Mucosa of descending colon (tissue), 3 donors: Measurements from ENCODE around the gene ANKRD13D. TPM values are rescaled to one million over a fixed set of nuclear protein-coding genes. Genes with fewer than 3 reads are reported as not detected.

ENCODE experiments used
- ATAC-seq: fragments of 200-7000 bp; cut with Tn5 transposase; one replicate; pipeline ENCODE4 v1.9.1; 2020; ENCODE audit warnings: mild to moderate bottlenecking, moderate library complexity
- DNase-seq, 3 donors: peaks; one replicate each; pipeline ENCODE4 v3.0.0-alpha.2; 2020
- H3K36me3 ChIP-seq: fragments of 200-600 bp; one replicate; pipeline ENCODE4 v1.8.0; 2021; ENCODE audit warnings: low read depth, mild to moderate bottlenecking
- H3K4me1 ChIP-seq: fragments of 200-600 bp; one replicate; pipeline ENCODE4 v1.8.0; 2021; ENCODE audit warnings: low read depth, mild to moderate bottlenecking
- H3K4me3 ChIP-seq: fragments of 200-600 bp; one replicate; pipeline ENCODE4 v1.8.0; 2021; ENCODE audit warnings: mild to moderate bottlenecking
- H3K9me3 ChIP-seq: fragments of 200-600 bp; one replicate; pipeline ENCODE4 v1.8.0; 2021; ENCODE audit warnings: mild to moderate bottlenecking
- intact Hi-C, 2 donors: fragments of 100-400 bp; cut with DNase I in 1 of 2; cut with micrococcal nuclease in 1 of 2; formaldehyde crosslinking; loops; one replicate each; pipeline versions ENCODE4 v1.11.0 to v1.11.1; 2022; cut with DNase I, micrococcal nuclease
- long read RNA-seq, 2 donors: library from polyadenylated mRNA; unstranded; transcript quantifications; one replicate each; pipeline ENCODE4 v2.0.0, GENCODE V29; 2019 to 2021
- total RNA-seq, 3 donors: library from RNA; stranded (reverse); fragmentation: NEBNext Ultra II Directional in 2 of 3; extraction: Animal tissue kit (Norgen Biotek cat#: 25700) in 2 of 3; gene quantifications; one replicate each; pipeline versions ENCODE4 v1.2.1 to v1.2.4, GENCODE V29; 2021 to 2023
- TF ChIP-seq, protein P1 (sequence below): fragments of 200-600 bp; IDR thresholded peaks from one replicate; pipeline ENCODE4 v1.8.0; 2022; ENCODE audit warnings: antibody characterized with exemption, mild to moderate bottlenecking
- donor health status: DM: no; HTN: no; CAD: no; lungs with moderate emphysema.
- donor health status: DM: no; HTN: no; CAD: no.
- donor health status: DM: no; HTN: yes; CAD: no.

The ANKRD13D gene
- total RNA-seq = 10 to 100 TPM; 20.0 to 46.3 (median 26.7) TPM
- long read RNA-seq, donor 1, transcript ANKRD13D-202 (15 exons, 2,881 nt) = major isoform, 25 of 52 reads
- long read RNA-seq, donor 1, partial matches to known transcripts = 7 of 52 reads
- long read RNA-seq, donor 1, other reads (novel, unspliced or antisense) = 10 of 52 reads
- long read RNA-seq, donor 2, partial matches to known transcripts = 2 of 4 reads
- long read RNA-seq, donor 2, other reads (novel, unspliced or antisense) = 1 of 4 reads

GRCh38 chr11:67289226-67289650 is at the start of gene ANKRD13D:
Gene ANKRD13D (plus strand): TSS chr11:67289303. CDS start chr11:67289461, 158 bp downstream.
- Histone ChIP-seq H3K36me3 (peaks cover 11% of the 10 kb centered on the region), H3K4me1 (peaks cover 22% of the 10 kb centered on the region), H3K9me3 (no peaks in the 10 kb centered on the region), H3K4me3 (peak within 1 kb of the TSS; percentile 40)
- TF ChIP-seq, protein P1, sequence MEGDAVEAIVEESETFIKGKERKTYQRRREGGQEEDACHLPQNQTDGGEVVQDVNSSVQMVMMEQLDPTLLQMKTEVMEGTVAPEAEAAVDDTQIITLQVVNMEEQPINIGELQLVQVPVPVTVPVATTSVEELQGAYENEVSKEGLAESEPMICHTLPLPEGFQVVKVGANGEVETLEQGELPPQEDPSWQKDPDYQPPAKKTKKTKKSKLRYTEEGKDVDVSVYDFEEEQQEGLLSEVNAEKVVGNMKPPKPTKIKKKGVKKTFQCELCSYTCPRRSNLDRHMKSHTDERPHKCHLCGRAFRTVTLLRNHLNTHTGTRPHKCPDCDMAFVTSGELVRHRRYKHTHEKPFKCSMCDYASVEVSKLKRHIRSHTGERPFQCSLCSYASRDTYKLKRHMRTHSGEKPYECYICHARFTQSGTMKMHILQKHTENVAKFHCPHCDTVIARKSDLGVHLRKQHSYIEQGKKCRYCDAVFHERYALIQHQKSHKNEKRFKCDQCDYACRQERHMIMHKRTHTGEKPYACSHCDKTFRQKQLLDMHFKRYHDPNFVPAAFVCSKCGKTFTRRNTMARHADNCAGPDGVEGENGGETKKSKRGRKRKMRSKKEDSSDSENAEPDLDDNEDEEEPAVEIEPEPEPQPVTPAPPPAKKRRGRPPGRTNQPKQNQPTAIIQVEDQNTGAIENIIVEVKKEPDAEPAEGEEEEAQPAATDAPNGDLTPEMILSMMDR = no peak
- intact Hi-C loops = no loop called here
- no peak for DNase-seq
- ATAC-seq = no peak

DNA sequence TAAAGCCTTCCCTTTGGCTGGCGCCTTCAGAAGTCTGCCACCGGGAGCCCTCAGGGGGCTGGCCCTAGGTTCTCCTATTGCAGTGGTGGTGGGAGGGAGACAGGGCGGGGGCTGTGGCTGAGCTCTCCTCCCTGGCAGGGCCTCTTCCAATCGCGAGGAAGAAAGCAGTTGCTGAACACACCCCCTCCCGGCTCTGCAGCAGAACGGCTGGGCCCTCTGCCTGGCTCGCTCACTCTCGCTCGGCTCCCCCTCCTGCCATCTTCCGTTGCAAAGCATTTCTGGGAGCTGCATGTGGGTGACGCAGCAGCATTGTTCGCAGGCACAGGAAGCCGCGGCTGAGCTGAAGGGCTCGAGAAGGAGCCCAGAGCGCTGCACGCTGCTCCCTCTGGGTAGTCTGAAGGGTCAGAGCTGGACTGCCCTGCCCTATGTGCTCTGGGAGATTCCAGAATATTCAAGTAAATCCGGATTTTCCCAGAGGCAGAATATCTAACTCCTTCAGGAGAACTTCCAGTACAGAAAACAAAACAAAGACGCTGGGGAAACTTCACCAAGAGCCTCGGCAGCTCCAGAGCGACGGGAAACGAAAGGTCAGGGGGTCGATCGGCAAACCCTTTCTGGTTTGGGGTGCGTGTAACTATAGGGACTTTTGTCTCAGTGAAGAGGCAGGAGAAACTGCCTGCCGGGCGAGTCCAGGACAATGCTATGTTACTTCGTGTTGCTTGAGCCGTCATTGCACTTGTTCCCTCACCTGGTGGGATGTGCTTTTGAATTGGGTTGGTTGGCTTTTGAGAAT is 49.1 kb upstream of the ANKRD13D start:
- Histone ChIP-seq H3K36me3 (no peaks in the 10 kb centered on the region), H3K4me1 (peaks cover 38% of the 10 kb centered on the region), H3K4me3 (peak overlapping the region; percentile 22), H3K9me3 (no peaks in the 10 kb centered on the region)
- ATAC-seq (peak; percentile 95), DNase-seq (peak; percentile 95 to 98 (median 97))
- intact Hi-C loops = no loop called here
- TF ChIP-seq, protein P1 = peak; percentile 18

DNA sequence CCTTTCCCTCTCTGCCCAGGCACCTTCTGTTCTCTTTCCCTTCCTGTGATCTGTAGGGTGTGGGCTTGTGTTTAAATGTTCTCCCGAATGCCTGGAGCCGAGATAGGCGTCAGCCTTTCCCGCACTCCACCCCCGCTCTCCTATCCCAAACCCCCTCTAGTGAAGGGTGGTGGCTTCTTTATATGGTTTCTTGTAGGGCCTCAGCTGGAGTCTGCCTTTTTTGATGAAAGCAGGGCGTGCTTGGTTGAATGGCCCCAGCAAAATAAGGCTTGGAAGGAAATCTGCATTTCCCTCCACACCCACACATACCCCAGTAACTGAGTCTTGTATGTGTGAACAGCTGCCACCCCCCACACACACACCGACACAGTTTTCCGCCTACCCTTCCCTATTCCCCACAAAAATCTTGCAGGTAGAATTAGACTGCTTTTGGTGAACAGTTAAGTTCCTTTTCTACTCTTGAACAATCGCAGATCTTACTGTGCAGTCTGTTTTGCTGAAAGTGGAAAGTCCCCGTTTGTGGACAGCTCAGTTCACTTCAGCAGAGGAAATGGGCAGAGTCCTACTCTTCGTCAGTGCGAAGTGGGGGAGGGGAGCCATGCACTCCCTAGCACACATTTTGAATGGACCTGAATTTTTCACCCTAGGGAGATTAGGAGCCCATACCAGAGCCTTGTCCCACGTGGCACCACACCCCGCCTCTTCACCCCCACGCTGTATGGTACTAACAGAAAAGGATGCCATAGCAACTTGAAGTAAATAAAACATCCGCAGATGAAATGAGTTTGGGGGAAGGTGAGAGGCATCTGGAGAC is 48.3 kb upstream of the ANKRD13D start:
- H3K4me3 ChIP-seq = peak overlapping the region; percentile 22
- intact Hi-C loops = no loop called here
- ATAC-seq (peak; percentile 51), DNase-seq (peak; percentile 75 to 87 (median 83))
- no peaks in the 10 kb centered on the region for H3K9me3 ChIP-seq
- peaks cover 38% of the 10 kb centered on the region for H3K4me1 ChIP-seq
- H3K36me3 ChIP-seq = peaks cover 8% of the 10 kb centered on the region
- TF ChIP-seq, protein P1 = peak; percentile 4

DNA sequence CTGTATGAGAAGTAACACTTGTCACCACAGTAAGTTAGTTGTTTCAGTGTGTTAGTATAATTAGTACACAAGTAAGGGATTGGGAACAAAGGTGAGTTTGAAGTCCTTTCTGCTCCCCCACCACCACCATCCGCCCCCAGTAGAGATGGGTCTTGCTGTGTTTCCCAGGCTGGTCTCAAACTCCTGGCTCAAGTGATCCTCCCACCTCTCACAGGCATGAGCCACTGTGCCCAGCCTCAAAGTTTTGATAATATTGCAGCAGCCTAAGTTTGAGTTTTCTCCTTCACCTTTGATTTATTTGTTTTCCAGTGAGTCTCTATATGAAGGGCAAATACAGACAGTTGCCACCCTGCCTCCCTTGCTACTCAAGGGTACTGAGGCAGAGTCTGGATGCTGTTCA is 46.6 kb upstream of the ANKRD13D start:
- no peak for ATAC-seq
- no peak overlapping the region for H3K4me3 ChIP-seq

DNA sequence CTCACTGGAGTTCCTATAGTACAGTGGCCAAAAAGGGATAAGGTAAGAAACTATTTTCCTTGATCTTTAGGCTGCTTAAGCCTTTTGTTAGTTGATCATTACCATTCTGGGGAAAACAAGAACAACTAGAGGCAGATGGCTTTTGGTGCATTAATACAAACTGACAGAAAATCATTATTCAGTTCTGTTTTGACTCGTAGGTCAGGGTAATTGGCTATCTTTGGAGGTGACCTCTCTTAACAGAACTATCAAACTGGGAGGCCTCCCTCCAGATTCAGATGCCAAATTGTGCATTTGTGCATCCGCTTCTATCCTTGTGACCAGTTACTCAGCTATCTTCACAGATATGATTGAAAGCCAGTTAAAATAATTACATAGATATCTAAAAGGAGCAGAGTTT is 46.1 kb upstream of the ANKRD13D start:
- TF ChIP-seq, protein P1 = no peak
- Histone ChIP-seq H3K4me3 (no peak overlapping the region), H3K9me3 (no peaks in the 10 kb centered on the region), H3K36me3 (peaks cover 9% of the 10 kb centered on the region), H3K4me1 (peaks cover 34% of the 10 kb centered on the region)
- intact Hi-C loops = no loop called here
- DNase-seq (no peak), ATAC-seq (no peak)

More for the DNA sequence above, 46.6 kb upstream of the ANKRD13D start:
- H3K36me3 ChIP-seq = peaks cover 9% of the 10 kb centered on the region
- intact Hi-C loops = no loop called here
- no peaks in the 10 kb centered on the region for H3K9me3 ChIP-seq
- H3K4me1 ChIP-seq = peaks cover 38% of the 10 kb centered on the region
- DNase-seq = no peak
- TF ChIP-seq, protein P1 = no peak
